Mucosa of stomach (tissue), 1 donor: ENCODE measurements around the gene CAMSAP3.
"Not testable (repeated sequence)": the region's sequence is repeated elsewhere in the genome, so short reads cannot be mapped to it uniquely, and the experiment has no call there.

Experiments used
- H3K27me3 ChIP-seq: one replicate; pipeline ENCODE4 v1.7.0; 2013; ENCODE audit warnings: mild to moderate bottlenecking, low read length; ENCODE audit not compliant: control insufficient read depth, insufficient read depth
- H3K36me3 ChIP-seq: one replicate; pipeline ENCODE4 v1.7.0; 2013; ENCODE audit warnings: low read length; ENCODE audit not compliant: control insufficient read depth, insufficient read depth
- H3K4me1 ChIP-seq: one replicate; pipeline ENCODE4 v1.7.0; 2013; ENCODE audit warnings: mild to moderate bottlenecking, low read length; ENCODE audit not compliant: control insufficient read depth, insufficient read depth
- H3K4me3 ChIP-seq: one replicate; pipeline ENCODE4 v1.7.0; 2013; ENCODE audit warnings: low read length
- H3K9ac ChIP-seq: one replicate; pipeline ENCODE4 v1.7.0; 2013; ENCODE audit warnings: mild to moderate bottlenecking, low read length, moderate library complexity
- H3K9me3 ChIP-seq: one replicate; pipeline ENCODE4 v1.7.0; 2013; ENCODE audit warnings: mild to moderate bottlenecking, low read length, moderate library complexity; ENCODE audit not compliant: control insufficient read depth
- donor health status: Pancreatic carcinoma.

CAMSAP3 gene

DNA sequence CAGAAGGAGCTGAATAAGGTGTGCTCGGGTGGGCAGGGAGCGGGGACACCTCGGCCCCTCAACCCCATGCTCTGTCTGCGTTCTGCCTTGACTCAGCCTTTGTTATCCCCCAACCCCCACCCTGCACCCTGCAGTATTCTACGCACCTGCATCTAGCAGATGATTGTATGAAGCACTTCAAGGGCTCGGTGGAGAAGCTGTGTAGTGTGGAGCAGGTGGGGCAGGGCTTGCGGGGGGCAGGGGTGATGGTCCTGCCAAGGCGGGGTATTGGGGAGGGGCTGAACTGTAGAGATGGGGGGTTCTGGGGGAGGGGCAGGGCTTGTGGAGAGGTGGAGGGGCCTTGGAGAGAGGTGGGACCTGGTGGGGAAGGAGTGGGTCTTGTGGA, 47.4 kb downstream of the CAMSAP3 start:
- no peaks in the 10 kb centered on the region for H3K9me3 ChIP-seq
- peaks cover under 1% of the 10 kb centered on the region for H3K4me1 ChIP-seq
- no peaks in the 10 kb centered on the region for H3K27me3 ChIP-seq
- peaks cover 11% of the 10 kb centered on the region for H3K36me3 ChIP-seq
- no peak overlapping the region for H3K9ac ChIP-seq
- H3K4me3 ChIP-seq = no peak overlapping the region

DNA sequence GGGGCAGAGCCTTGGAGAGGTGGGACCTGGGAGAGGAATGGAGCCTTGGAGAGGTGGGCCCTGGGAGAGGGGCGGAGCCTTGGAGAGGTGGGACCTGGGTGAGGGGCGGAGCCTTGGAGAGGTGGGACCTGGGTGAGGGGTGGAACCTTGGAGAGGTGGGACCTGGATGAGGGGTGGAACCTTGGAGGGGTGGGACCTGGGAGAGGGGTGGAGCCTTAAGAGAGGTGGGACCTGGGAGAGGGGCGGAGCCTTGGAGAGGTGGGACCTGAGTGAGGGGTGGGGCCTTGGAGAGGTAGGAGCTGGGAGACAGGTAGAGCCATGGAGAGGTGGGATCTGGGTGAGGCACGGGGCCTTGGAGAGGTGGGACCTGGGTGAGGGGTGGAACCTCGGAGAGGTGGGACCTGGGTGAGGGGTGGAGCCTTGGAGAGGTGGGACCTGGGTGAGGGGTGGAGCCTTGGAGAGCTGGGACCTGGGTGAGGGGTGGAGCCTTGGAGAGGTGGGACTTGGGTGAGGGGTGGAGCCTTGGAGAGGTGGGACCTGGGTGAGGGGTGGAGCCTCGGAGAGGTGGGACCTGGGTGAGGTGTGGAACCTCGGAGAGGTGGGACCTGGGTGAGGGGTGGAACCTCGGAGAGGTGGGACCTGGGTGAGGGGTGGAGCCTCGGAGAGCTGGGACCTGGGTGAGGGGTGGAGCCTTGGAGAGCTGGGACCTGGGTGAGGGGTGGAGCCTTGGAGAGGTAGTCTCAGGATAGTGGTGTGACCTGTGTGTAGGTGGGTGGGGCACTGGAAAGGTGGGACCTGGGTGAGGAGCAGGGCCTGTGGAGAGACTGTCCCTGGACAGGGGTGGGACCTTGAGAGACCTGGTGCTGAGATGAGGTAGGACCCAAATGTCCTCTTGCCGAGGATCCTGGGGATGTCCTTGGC, 48.2 kb downstream of the CAMSAP3 start:
- H3K9ac ChIP-seq, H3K9me3 ChIP-seq, H3K4me1 ChIP-seq, H3K27me3 ChIP-seq, H3K4me3 ChIP-seq: not testable (repeated sequence)
- H3K36me3 ChIP-seq = peaks cover 11% of the 10 kb centered on the region

GRCh38 chr19:7644550-7644877, 48.9 kb downstream of the CAMSAP3 start:
- H3K4me1 ChIP-seq = no peaks in the 10 kb centered on the region
- no peaks in the 10 kb centered on the region for H3K9me3 ChIP-seq
- H3K27me3 ChIP-seq = no peaks in the 10 kb centered on the region
- H3K36me3 ChIP-seq = peaks cover 10% of the 10 kb centered on the region
- no peak overlapping the region for H3K4me3 ChIP-seq
- H3K9ac ChIP-seq = no peak overlapping the region

DNA sequence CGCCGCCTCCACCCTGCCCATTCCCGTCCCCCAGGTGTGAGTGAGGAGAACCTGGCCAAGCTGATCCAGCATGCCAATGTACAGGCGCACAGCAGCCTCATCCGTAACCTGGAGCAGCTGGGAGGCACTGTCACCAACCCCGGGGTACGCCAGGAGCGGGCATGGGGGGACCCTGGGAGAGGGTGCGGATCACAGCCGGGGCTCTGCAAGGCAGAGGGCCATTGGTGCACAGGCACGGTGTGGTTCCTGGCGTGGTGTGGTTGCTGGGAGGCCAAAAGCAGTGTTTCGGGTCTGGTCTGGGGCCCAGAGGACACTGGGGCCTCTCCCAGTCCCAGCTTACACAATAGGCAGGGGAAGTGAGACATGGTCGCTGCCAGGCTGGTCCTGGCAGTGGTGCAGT, 49.5 kb downstream of the CAMSAP3 start:
- Histone ChIP-seq H3K27me3 (no peaks in the 10 kb centered on the region), H3K9ac (no peak overlapping the region), H3K9me3 (no peaks in the 10 kb centered on the region), H3K4me3 (no peak overlapping the region), H3K4me1 (no peaks in the 10 kb centered on the region), H3K36me3 (peaks cover 3% of the 10 kb centered on the region)

GRCh38 chr19:7645656-7646425, 50.2 kb downstream of the CAMSAP3 start:
- no peaks in the 10 kb centered on the region for H3K9me3 ChIP-seq
- H3K36me3 ChIP-seq = no peaks in the 10 kb centered on the region
- no peaks in the 10 kb centered on the region for H3K4me1 ChIP-seq
- no peaks in the 10 kb centered on the region for H3K27me3 ChIP-seq
- H3K9ac ChIP-seq = no peak overlapping the region
- H3K4me3 ChIP-seq = no peak overlapping the region

DNA sequence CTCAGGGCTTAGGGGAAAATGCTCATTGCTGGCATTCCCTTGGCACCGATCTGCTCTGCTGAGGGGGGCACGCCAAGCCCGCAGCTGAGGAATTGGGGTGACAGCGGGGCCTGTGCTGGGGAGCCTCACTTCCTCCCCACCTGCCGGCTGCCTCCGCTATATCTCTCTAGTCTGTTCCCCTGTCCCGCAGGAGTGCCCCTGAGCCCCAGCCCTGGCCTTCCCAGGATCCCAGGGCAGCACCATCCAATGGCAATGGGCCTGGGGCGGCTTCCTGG, 50.7 kb downstream of the CAMSAP3 start:
- Histone ChIP-seq H3K4me1 (no peaks in the 10 kb centered on the region), H3K9me3 (no peaks in the 10 kb centered on the region), H3K9ac (no peak overlapping the region), H3K4me3 (no peak overlapping the region), H3K27me3 (no peaks in the 10 kb centered on the region), H3K36me3 (no peaks in the 10 kb centered on the region)

- H3K4me1 ChIP-seq = peaks cover 3% of the 10 kb centered on the region
- no peaks in the 10 kb centered on the region for H3K27me3 ChIP-seq
- no peak overlapping the region for H3K9ac ChIP-seq
- H3K9me3 ChIP-seq = no peaks in the 10 kb centered on the region
- no peaks in the 10 kb centered on the region for H3K36me3 ChIP-seq
- no peak overlapping the region for H3K4me3 ChIP-seq
These were observed 51.5 kb downstream of the CAMSAP3 start for GRCh38 chr19:7647156-7647555.

DNA sequence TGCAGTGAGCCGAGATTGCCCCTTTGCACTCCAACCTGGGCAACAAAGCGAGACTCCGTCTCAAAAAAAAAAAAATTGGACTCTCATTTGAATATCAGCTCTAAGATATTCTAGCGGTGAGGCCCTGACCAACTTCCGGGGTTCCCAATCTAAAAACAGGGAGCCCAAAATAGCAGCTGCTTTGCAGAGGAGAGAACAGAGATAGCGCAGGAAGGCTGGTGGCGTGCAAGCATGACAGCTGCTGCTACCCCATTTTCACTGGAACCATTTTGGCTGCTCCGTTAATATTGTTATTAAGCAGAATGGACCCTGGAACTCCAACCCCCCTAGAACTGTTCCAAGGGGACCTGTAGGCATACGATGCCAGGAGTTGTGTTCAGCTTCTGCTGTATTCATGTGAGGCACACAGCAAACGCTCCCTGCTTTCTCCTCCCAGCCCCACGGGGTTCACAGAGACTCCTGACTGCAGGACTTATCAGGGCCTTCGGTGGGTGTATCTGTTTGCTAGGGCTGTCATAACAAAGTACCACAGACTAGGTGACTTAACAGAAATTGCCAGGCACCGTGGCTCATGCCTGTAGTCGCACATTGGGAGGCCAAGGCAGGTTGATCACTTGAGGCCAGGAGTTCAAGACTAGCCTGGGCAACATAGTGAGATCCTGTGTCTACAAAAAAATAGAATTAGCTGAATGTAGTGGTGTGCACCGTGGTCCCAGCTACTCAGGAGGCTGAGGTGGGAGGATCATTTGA, 52.8 kb downstream of the CAMSAP3 start:
- Histone ChIP-seq H3K4me1 (peaks cover 7% of the 10 kb centered on the region), H3K9me3 (no peaks in the 10 kb centered on the region), H3K9ac (no peak overlapping the region), H3K36me3 (no peaks in the 10 kb centered on the region), H3K4me3 (no peak overlapping the region), H3K27me3 (no peaks in the 10 kb centered on the region)

DNA sequence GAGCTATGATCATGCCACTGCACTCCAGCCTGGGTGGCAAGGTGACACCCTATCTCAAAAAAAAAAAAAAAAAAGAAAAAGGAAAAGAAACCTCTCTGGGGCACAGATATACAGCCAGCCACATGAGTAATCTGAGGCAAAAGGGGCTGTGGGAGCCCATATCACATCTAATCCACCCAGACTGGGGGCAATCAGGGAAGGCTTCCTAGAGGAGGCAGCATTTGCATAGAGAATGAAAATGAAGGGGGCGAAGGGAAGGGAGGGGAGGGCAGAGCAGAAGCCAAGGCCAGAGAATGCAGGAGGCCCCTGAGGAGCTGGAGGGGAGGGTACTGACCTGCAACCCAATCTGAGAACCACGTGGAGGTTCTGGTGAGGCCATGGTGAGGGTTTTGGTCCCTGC, 54.5 kb downstream of the CAMSAP3 start:
- Histone ChIP-seq H3K4me3 (no peak overlapping the region), H3K9me3 (no peaks in the 10 kb centered on the region), H3K27me3 (no peaks in the 10 kb centered on the region), H3K9ac (no peak overlapping the region), H3K36me3 (no peaks in the 10 kb centered on the region), H3K4me1 (peaks cover 7% of the 10 kb centered on the region)

DNA sequence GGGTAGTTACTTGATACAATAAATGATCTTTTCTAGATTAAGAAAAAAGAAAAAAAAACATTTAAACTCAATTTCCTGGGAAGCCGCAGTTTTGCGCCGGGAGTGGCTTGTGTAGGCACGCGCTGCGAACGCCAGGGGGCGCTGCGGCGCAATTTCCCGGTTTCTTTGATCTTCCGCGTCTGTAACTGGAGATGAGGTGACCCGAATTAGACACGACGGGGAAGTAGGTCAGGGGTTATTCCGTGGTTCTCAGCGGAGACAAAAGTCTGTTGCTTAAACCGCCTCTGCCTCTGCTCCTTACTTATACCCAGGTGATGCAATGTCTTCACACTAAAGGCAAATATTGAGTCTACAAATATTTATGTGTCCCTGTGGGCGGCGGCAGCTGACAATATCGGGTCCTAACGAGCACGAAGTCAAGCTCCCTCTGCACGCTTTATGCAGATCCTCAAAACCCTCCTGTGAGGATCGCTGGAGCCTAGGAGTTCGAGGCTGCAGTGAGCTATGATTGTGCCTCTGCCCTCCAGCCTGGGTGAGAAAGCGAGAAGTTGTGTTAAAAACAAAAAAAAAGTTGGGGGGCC, 56.5 kb downstream of the CAMSAP3 start:
- Histone ChIP-seq H3K4me3 (no peak overlapping the region), H3K9ac (peak overlapping the region; percentile 51), H3K27me3 (no peaks in the 10 kb centered on the region), H3K9me3 (no peaks in the 10 kb centered on the region), H3K4me1 (peaks cover 7% of the 10 kb centered on the region), H3K36me3 (no peaks in the 10 kb centered on the region)

DNA sequence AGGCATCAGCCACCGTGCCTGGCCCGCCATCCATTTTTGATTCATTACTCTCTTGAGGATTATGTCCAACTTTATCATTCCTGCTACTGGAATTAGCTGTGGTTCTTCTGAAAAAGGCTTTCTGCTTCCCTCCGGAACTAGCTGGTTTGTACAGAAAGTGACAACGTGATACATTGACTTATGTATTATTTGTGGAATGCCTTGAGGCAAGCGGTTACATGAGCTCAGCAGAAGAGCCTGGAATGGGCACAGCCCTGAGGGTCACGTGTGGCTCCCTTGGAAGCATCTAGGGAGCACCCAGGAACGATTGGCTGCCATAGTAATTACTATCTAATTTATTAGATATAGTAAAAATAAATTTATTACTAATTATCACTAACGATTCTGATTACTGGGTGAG, 58.7 kb downstream of the CAMSAP3 start:
- peaks cover 3% of the 10 kb centered on the region for H3K27me3 ChIP-seq
- peaks cover 7% of the 10 kb centered on the region for H3K4me1 ChIP-seq
- no peaks in the 10 kb centered on the region for H3K9me3 ChIP-seq
- no peaks in the 10 kb centered on the region for H3K36me3 ChIP-seq
- H3K4me3 ChIP-seq = no peak overlapping the region
- H3K9ac ChIP-seq = no peak overlapping the region

DNA sequence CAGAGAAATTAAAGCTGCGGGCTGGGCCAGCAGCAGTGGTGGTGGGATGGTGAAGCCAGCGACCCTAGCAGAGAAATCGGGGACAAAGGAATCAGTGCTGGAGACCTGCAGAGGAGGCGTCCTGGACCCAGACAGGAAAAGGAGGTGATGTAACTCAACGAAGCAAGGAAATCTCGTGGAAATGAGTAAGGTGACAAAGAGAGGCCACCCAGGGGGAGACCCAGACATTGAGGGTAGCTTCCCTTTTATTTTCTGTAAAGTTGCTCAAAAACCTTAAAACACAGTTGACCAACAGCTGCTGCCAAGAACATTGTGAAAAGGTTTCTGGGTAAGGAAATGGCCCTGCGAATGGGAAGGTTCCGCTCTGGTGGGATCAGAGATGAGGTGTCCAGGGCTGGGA, 59.9 kb downstream of the CAMSAP3 start:
- H3K4me1 ChIP-seq = peaks cover 7% of the 10 kb centered on the region
- H3K4me3 ChIP-seq = no peak overlapping the region
- H3K27me3 ChIP-seq = peaks cover 3% of the 10 kb centered on the region
- H3K9me3 ChIP-seq = no peaks in the 10 kb centered on the region
- H3K36me3 ChIP-seq = no peaks in the 10 kb centered on the region
- no peak overlapping the region for H3K9ac ChIP-seq
